GM12891 (cell line): ENCODE data around the gene RASSF1.

Source experiments
- PAX5 ChIP-seq: IDR thresholded peaks from 2 replicates; pipeline ENCODE4 v1.6.1; 2011; ENCODE audit warnings: low read length, moderate library complexity, mild to moderate bottlenecking; ENCODE audit not compliant: insufficient read depth, severe bottlenecking
- POLR2A ChIP-seq: IDR thresholded peaks from 2 replicates; pipeline ENCODE4 v1.6.1; 2011; ENCODE audit warnings: low read depth, low read length, control low read depth
- POLR2AphosphoS5 ChIP-seq: IDR thresholded peaks from 2 replicates; pipeline ENCODE4 v1.6.1; 2011; ENCODE audit warnings: low read depth, low read length, control low read depth

DNA sequence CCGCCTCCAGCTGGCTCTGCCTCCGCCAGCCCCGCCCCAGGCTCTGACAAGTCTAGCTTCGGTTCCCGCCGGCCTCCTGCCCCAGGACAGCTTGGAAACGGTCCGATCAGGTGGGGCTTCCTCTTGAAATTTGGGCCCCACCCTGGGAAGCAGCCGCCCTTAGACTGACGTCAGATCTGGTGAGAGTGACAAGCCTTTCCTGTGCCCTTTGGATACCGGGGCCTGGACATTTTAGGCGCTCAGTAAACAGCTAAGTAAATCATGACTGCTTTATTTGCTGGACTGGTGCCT, 41.1 kb downstream of the RASSF1 start:
- no peak for TF ChIP-seq POLR2A
- TF ChIP-seq PAX5 = no peak
- no peak for TF ChIP-seq POLR2AphosphoS5
